HG03139 (cell line): ENCODE results near the gene HPRT1.
A peak's percentile ranks its signal among the peaks of the same experiment; 100 is the strongest.
"Not testable (repeated sequence)": the region's sequence is repeated elsewhere in the genome, so short reads cannot be mapped to it uniquely, and the experiment has no call there.

Experiments used
- ATAC-seq: cut with Tn5 transposase; IDR thresholded peaks from one replicate; pipeline ENCODE4 v1.9.1; 2021; ENCODE audit not compliant: unreplicated experiment

The HPRT1 gene, protein sequence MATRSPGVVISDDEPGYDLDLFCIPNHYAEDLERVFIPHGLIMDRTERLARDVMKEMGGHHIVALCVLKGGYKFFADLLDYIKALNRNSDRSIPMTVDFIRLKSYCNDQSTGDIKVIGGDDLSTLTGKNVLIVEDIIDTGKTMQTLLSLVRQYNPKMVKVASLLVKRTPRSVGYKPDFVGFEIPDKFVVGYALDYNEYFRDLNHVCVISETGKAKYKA

DNA sequence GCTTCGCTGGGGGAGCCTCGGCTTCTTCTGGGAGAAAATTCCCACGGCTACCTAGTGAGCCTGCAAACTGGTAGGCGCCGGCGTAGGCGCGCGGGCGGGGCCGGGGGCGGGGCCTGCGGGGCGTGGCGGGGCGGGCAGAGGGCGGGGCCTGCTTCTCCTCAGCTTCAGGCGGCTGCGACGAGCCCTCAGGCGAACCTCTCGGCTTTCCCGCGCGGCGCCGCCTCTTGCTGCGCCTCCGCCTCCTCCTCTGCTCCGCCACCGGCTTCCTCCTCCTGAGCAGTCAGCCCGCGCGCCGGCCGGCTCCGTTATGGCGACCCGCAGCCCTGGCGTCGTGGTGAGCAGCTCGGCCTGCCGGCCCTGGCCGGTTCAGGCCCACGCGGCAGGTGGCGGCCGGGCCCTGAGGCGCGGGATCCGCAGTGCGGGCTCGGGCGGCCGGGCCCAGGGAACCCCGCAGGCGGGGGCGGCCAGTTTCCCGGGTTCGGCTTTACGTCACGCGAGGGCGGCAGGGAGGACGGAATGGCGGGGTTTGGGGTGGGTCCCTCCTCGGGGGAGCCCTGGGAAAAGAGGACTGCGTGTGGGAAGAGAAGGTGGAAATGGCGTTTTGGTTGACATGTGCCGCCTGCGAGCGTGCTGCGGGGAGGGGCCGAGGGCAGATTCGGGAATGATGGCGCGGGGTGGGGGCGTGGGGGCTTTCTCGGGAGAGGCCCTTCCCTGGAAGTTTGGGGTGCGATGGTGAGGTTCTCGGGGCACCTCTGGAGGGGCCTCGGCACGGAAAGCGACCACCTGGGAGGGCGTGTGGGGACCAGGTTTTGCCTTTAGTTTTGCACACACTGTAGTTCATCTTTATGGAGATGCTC lies at the start of gene HPRT1:
Gene HPRT1 (plus strand): TSS at position 161 of the 857 bp plus-strand sequence. CDS start 147 bp downstream, at position 308.
- peak; percentile 93 for ATAC-seq

DNA sequence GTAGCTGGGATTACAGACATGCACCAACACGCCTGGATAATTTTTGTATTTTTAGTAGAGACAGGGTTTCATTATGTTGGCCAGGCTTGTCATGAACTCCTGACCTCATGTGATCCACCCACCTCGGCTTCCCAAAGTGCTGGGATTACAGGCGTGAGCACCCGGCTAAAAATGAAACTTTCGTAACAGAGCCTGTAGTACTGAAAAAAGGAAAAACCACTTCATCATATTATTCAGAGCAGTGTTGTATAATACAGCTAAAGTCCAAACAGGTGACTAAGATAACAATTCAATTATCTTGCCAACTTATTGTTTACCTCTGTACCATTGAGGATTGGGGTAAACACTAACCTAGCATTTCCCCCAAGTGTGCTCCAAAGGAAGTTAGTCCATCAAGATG lies 43.9 kb upstream of the HPRT1 start:
- no peak for ATAC-seq

DNA sequence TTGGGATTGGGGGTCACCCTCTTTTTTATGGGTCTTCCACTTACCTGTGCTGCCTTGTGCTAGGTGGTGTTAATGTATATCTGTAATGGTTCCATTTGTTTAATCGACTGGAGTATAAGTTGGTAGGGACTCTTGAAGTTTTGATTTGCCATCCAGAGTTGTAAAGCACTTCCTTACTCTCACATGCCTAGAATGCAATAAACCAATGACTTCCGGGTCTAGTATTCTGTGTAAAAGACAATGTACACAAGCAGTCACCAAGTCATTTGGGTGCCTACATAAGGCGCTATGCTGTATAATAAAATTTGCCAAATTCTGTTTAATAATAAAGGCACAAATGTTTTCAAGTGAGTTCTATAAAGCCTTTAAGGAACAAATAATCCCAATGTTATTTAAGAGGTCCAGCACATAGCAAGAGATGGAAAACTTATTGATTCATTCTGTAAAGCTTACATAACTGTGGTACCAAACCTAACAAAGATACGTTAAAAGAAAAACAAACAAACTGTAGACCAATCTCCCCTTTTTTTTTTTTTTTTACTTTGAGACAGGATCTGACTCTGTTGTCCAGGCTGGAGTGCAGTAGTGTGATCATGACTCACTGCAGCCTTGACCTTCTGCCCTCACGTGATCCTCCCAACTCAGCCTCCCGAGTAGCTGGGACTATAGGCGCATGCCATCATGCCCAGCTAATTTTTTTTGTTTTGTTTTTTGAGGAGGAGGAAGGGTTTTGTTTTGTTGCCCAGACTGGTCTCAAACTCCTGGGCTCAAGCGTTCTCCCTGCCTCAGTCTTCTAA lies 41.5 kb upstream of the HPRT1 start:
- no peak for ATAC-seq

DNA sequence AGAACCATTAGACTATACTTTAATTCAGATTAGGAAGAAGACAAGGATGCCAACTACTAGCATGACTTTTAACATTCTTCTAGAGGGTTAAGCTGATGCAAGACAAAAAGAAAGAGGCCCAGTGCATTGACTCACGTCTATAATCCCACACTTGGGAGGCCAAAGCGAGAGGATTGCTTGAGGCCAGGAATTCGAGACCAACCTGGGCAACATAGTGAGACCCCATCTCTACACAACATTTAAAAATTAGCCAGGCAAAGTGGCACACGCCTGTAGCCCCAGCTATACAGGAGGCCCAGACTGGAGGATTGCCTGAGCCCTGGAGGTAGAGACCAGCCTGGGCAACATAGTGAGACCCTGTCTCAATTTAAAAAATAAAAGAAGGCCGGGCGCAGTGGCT lies 40.2 kb upstream of the HPRT1 start:
- no peak for ATAC-seq

DNA sequence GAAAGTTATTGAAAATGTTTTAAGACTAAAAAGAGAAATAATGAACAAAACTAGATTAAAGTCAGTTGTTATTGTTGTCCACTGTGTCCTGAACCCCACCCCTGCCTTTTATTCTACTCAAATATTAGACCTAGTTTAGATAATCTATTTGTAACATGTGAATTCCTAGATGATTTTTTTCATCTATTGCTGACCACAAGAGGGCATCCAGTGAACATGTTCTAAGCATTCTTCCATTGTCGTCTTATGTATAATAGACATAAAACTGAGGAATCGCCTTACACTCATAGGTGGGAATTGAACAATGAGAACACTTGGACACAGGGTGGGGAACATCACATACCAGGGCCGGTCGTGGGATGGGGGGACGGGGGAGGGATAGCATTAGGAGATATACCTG lies 36.4 kb upstream of the HPRT1 start:
- ATAC-seq: no peak

DNA sequence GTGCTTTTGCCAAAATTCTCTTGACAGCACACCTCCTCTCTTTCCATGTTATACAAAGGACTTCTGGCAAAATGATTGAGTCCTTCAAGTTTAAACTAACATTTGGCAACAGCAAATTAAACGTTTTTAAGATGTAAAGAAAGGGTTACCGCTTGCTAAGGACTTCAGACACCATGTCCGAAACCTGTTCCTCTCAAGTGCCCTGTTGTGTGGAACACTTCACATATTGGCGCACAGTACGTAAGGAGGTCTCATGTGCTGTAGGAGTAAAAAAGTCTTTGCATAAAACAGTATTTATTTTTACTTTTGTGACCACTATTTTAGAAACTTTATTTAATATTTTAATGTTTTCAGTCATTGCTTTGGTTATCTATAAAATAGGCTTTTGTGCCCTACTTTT lies 33.7 kb upstream of the HPRT1 start:
- ATAC-seq: no peak

DNA sequence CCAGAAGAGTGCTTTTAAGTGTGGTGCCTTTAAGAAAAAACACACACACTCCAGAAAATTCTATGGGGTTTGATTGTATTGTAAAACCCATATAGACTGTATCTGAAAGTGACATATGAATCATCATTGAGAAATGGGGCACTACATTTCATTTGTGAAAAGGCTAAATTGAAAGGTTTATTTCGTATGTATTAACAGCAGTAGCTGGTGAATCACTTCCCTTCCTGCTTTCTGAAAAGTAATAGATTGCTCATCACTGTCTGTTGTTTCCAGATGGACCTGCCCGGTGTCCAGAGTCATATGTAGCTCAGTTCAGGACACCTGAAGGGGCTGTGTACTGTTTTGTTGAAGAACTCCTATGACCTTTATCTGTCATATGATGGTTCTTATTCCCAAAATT lies 28.1 kb upstream of the HPRT1 start:
- ATAC-seq: no peak

DNA sequence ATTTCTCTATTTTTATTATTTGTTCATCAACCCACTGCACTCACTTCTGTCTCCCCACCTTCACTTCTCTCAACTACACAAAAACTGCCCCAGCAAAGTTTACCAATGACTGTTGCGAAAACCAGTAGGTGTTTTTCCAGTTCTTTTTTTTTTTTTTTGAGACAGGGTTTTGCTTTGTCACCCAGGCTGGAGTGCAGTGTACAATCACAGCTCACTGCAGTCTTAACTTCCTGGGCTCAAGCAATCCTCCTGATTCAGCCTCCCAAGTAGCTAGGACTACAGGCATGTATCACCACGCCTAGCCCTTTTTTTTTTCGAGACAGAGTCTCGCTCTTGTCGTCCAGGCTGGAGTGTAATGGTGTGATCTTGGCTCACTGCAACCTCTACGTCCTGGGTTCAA lies 24.1 kb upstream of the HPRT1 start:
- no peak for ATAC-seq

DNA sequence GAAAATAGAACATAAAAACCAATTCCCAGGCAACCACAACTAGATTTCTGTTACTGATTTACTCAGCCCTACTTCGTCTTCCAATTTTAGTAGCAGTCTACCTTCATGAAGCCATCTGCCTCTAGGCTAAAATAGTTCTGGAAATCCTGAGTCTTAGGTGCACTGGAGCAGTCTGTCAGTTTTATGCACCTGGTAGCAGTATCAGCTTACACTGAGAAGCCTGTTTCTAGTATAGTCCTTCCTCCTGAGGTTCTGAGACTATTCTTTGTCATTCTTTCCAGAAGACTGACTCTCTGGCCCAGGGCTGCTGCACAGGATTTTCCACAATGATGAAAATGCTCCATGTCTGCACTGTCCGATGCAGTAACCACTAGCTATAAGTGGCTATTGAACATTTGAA lies 16.9 kb upstream of the HPRT1 start:
- no peak for ATAC-seq

DNA sequence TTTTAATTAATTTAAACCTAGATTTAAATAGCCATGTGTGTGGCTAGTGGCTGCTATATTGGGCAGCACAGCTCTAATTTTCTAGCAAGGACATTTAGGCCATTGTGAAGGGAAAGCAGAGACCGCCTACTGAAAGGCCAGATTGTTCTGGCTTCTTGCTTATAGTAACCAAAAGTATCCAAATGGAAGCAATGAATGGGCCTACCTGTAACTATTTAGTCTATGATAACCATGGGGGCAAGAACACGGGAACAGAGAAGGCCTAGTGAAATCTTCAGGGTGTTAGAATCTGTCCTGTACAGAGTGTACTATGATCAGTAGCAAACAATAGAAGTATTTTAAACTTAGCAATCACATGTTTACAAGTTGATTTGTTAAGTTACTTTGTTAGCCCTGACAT lies 16.5 kb upstream of the HPRT1 start:
- no peak for ATAC-seq

DNA sequence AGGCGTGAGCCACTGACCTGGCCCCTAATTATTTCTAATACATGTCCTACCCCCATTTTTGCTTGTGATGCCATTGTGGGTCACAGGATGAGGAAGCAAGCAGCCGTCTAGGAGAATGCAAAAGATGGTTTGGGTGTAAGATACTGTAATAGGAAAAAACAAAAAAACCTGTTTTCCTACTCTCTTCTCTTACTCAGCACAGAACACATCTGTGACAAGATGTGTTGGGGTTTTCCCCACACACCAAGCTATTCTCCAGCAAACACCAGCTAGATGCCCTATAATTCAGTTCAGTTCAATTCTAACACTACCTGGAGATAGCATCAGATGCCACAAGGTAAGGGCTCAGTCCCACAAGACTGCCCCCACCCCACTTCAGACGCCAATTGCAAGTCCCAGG lies 15.3 kb upstream of the HPRT1 start:
- ATAC-seq: no peak

DNA sequence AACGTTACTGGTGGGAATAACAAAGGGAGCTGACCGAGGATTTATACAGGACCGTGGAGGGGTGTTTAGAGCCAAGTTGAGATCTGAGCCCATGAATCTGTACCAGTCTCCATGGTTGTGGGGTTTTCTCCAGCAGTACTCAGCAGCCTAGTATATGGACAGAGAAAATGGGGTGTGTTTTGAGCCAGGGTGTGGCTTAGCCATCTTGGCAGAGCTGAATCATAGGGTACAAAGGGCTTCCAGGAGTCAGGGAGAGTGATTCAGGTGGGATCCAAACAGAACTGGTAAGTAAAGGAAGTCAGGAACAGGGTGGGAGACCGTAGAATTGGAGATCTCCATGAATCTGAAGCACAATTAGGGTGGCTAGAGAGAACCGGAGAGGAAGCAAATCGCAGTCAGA lies 7.4 kb upstream of the HPRT1 start:
- no peak for ATAC-seq

DNA sequence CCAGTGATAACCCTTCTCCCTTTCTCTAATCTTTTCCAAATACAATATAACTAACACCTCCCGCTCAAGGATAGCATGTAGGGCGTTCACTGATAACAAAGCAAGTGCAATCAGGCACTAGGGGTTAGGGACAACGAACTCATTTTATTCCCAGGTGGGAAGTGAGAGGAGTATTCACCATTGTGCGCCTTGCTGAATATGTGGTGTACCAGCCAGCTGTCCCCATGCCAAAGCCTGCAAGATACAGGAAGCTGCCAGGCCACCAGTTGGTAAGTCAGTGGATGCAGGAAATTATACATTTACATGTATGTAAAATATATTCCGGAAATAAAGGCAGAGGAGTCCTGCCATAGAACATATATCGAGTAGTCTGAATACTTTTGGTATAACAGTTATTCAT lies 6.3 kb upstream of the HPRT1 start:
- no peak for ATAC-seq

DNA sequence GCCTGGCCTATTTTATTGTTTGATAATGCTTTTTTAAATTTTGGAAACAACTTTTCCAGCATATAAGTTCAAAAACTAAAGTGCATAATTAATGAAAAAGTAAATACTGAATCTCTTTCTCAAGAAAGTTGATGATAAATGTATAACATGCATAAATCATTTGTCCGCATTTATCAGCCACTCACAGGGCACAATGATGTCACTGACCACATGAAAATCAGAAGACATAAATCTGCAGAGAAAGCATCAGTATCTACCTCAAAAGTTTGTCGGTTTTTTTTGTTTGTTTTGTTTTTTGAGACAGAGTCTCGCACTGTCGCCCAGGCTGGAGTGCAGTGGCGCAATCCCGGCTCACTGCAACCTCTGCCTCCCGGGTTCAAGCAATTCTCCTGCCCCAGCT lies 5.5 kb upstream of the HPRT1 start:
- no peak for ATAC-seq

DNA sequence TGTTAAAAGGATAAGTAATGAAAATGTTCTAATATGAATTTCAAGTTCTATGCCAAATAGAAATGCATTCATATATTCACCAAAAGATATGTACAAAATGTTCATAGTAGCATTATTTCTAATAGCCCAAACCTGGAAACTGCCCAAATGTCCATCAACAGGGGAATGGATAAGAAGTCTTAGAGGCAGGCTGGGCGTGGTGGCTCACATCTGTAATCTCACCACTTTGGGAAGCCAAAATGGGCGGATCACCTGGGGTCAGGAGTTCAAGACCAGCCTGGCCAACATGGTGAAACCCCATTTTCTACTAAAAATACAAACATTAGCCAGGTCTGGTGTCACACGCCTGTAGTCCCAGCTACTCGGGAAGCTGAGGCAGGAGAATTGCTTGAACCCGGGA lies 2.3 kb upstream of the HPRT1 start:
- ATAC-seq: no peak

DNA sequence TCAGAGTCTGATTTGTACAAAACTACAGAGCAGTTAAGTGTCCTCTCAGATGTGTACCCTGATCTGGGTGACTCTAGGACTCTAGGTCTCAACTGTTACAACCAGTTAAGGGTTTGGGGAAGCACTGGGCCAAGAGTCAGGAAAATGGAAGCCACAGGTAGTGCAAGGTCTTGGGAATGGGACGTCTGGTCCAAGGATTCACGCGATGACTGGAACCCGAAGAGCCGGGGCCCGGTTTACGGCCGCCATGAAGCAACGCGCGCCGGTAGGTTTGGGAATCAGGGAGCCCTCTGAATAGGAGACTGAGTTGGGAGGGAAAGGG lies 321 bp upstream of the HPRT1 start:
- no peak for ATAC-seq

DNA sequence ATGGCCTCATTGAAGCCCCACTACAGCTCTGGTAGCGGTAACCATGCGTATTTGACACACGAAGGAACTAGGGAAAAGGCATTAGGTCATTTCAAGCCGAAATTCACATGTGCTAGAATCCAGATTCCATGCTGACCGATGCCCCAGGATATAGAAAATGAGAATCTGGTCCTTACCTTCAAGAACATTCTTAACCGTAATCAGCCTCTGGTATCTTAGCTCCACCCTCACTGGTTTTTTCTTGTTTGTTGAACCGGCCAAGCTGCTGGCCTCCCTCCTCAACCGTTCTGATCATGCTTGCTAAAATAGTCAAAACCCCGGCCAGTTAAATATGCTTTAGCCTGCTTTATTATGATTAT lies 876 bp downstream of the HPRT1 start:
- no peak for ATAC-seq

DNA sequence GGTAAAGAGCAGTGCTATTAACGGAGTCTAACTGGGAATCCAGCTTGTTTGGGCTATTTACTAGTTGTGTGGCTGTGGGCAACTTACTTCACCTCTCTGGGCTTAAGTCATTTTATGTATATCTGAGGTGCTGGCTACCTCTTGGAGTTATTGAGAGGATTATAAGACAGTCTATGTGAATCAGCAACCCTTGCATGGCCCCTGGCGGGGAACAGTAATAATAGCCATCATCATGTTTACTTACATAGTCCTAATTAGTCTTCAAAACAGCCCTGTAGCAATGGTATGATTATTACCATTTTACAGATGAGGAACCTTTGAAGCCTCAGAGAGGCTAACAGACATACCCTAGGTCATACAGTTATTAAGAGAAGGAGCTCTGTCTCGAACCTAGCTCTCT lies 1.5 kb downstream of the HPRT1 start:
- no peak for ATAC-seq

DNA sequence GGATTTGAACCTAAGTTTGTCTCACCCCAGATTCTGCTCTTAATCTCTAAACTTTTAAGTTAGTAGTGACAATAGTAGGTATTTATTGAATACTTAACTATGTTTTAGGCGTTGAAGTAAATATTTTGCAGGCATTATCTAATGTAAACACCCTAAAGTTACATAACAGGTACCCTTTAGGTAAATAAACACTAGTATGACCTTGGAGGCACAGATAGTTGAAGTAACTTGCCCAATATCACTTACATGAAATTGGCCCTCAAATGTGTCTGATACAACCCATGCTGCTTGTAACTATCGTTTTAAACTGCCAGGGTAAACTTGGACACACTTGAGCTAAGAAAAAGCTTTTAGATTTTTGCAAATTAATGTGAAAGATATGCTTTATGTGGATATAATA lies 3.0 kb downstream of the HPRT1 start:
- ATAC-seq: no peak

DNA sequence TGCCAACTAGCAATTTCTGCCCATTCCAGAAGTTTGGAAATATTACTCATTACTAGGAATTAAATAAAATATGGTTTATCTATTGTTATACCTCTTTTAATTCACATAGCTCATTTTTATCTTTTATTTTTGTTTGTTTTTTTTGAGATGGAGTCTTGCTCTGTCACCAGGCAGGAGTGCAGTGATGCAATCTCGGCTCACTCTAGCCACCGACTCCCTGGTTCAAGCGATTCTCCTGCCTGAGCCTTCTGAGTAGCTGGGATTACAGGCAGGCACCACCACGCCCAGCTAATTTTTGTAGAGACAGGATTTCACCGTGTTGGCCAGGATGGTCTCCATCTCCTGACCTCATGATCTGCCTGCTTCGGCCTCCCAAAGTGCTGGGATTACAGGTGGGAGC lies 4.5 kb downstream of the HPRT1 start:
- ATAC-seq: not testable (repeated sequence)

DNA sequence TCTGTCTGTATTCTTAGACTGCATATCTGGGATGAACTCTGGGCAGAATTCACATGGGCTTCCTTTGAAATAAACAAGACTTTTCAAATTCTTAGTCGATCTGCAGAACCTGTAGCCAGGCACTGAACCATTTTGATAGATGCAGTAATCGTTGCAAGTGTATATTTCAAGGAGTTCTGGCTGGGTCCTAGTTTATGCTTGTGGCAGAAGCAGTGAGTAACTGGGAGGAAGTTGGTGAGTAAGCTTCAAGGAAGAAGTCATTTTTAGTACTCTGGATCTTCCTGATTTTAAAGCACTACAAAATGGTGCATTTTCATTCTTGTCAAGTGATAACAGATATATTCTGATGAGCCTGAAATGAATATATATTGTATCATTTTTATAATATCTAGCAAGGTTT lies 9.5 kb downstream of the HPRT1 start:
- ATAC-seq: no peak

DNA sequence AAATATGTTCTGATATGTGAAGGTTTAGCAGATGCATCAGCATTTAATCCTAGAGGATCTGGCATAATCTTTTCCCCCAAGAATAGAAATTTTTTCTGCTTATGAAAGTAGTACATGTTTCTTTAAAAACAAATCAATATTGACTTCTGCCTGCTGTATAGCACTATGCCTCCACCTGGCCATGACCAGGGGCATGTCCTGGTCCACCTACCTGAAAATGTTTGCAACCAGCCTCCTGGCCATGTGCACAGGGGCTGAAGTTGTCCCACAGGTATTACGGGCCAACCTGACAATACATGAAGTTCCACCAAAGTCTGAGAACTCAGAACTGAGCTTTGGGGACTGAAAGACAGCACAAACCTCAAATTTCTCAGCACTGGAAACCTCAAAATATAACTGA lies 10.0 kb downstream of the HPRT1 start:
- no peak for ATAC-seq
